ENCODE results near the gene ARMC12.

The ARMC12 gene

GRCh38 chr6:35698858-35699257 lies 38.0 kb upstream of the ARMC12 start:
- Histone ChIP-seq H3K36me3 (ENCODE audit: control insufficient read depth, low read length) (no peaks in the 10 kb centered on the region), H3K4me3 (ENCODE audit: low read length) (no peak overlapping the region), H4K20me1 (ENCODE audit: control insufficient read depth, insufficient read depth, low read depth, low read length) (no peaks in the 10 kb centered on the region), H3K79me2 (ENCODE audit: control insufficient read depth, low read length) (no peaks in the 10 kb centered on the region), H3K9me3 (ENCODE audit: control insufficient read depth, insufficient read depth, low read length) (peaks cover 3% of the 10 kb centered on the region; the same call in 1 of the 2 replicates), H3K4me1 (ENCODE audit: control insufficient read depth, low read length) (0 out of 2 replicates have a peak, but pooled peaks cover 3% of the 10 kb centered on the region), H3K27me3 (ENCODE audit: control insufficient read depth, low read length) (no peaks in the 10 kb centered on the region), H3F3A (ENCODE audit: control insufficient read depth, insufficient read depth) (no peaks in the 10 kb centered on the region), H3K27ac (ENCODE audit: low read depth, low read length) (no peak overlapping the region), H3K4me2 (ENCODE audit: low read length) (no peak overlapping the region), H3K9me2 (replicated peaks; ENCODE audit: control insufficient read depth, low read length) (no peaks in the 10 kb centered on the region)
- TF ChIP-seq, protein P1, sequence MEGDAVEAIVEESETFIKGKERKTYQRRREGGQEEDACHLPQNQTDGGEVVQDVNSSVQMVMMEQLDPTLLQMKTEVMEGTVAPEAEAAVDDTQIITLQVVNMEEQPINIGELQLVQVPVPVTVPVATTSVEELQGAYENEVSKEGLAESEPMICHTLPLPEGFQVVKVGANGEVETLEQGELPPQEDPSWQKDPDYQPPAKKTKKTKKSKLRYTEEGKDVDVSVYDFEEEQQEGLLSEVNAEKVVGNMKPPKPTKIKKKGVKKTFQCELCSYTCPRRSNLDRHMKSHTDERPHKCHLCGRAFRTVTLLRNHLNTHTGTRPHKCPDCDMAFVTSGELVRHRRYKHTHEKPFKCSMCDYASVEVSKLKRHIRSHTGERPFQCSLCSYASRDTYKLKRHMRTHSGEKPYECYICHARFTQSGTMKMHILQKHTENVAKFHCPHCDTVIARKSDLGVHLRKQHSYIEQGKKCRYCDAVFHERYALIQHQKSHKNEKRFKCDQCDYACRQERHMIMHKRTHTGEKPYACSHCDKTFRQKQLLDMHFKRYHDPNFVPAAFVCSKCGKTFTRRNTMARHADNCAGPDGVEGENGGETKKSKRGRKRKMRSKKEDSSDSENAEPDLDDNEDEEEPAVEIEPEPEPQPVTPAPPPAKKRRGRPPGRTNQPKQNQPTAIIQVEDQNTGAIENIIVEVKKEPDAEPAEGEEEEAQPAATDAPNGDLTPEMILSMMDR (IDR thresholded peaks at IDR 0.05; ENCODE audit: low read depth, low read length, poor library complexity, severe bottlenecking) = no peak
- no peak for TF ChIP-seq EZH2phosphoT487 (IDR thresholded peaks at IDR 0.05; ENCODE audit: borderline replicate concordance, low read length)

GRCh38 chr6:35703554-35703953 lies 33.3 kb upstream of the ARMC12 start:
- Histone ChIP-seq H3K79me2 (ENCODE audit: control insufficient read depth, low read length) (no peaks in the 10 kb centered on the region), H3K4me2 (ENCODE audit: low read length) (no peak overlapping the region), H4K20me1 (ENCODE audit: control insufficient read depth, insufficient read depth, low read depth, low read length) (no peaks in the 10 kb centered on the region), H3K4me1 (ENCODE audit: control insufficient read depth, low read length) (0 out of 2 replicates have a peak, but pooled peaks cover 3% of the 10 kb centered on the region), H3K9me2 (replicated peaks; ENCODE audit: control insufficient read depth, low read length) (no peaks in the 10 kb centered on the region), H3F3A (ENCODE audit: control insufficient read depth, insufficient read depth) (0 out of 2 replicates have a peak, but pooled peaks cover 3% of the 10 kb centered on the region), H3K9me3 (ENCODE audit: control insufficient read depth, insufficient read depth, low read length) (peaks cover 4% of the 10 kb centered on the region; the same call in 1 of the 2 replicates), H3K27ac (ENCODE audit: low read depth, low read length) (no peak overlapping the region), H3K27me3 (ENCODE audit: control insufficient read depth, low read length) (no peaks in the 10 kb centered on the region), H3K36me3 (ENCODE audit: control insufficient read depth, low read length) (no peaks in the 10 kb centered on the region), H3K4me3 (ENCODE audit: low read length) (no peak overlapping the region)
- TF ChIP-seq, protein P1 (IDR thresholded peaks at IDR 0.05; ENCODE audit: low read depth, low read length, poor library complexity, severe bottlenecking) = no peak
- no peak for TF ChIP-seq EZH2phosphoT487 (IDR thresholded peaks at IDR 0.05; ENCODE audit: borderline replicate concordance, low read length)

DNA sequence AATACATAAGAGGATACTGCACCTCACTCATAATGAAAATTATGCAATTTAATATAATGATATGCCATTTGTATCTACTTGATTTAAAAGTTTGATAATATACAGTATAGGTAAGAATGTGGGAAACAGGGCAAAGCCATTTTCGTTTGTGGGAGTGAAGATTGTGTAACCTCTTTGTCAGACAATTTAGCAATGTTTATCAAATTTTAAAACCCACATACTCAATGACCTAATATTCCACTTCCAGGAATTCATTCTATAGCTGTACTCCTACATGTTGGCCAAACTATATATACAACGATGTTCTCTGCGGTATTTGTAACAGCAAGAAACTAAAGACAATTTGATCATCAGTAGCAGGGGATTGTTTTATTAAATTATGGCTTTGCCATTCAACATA lies 30.4 kb upstream of the ARMC12 start:
- no peaks in the 10 kb centered on the region for H3K79me2 ChIP-seq (ENCODE audit: control insufficient read depth, low read length)
- 0 out of 2 replicates have a peak, but pooled peaks cover 3% of the 10 kb centered on the region for H3K4me1 ChIP-seq (ENCODE audit: control insufficient read depth, low read length)
- no peak overlapping the region for H3K4me2 ChIP-seq (ENCODE audit: low read length)
- no peaks in the 10 kb centered on the region for H4K20me1 ChIP-seq (ENCODE audit: control insufficient read depth, insufficient read depth, low read depth, low read length)
- peaks cover 4% of the 10 kb centered on the region; the same call in 1 of the 2 replicates for H3K9me3 ChIP-seq (ENCODE audit: control insufficient read depth, insufficient read depth, low read length)
- no peak for TF ChIP-seq EZH2phosphoT487 (IDR thresholded peaks at IDR 0.05; ENCODE audit: borderline replicate concordance, low read length)
- TF ChIP-seq, protein P1 (IDR thresholded peaks at IDR 0.05; ENCODE audit: low read depth, low read length, poor library complexity, severe bottlenecking) = no peak
- H3F3A ChIP-seq (ENCODE audit: control insufficient read depth, insufficient read depth) = 0 out of 2 replicates have a peak, but pooled peaks cover 5% of the 10 kb centered on the region
- H3K27ac ChIP-seq (ENCODE audit: low read depth, low read length) = no peak overlapping the region
- H3K4me3 ChIP-seq (ENCODE audit: low read length) = no peak overlapping the region
- H3K9me2 ChIP-seq (replicated peaks; ENCODE audit: control insufficient read depth, low read length) = no peaks in the 10 kb centered on the region
- H3K27me3 ChIP-seq (ENCODE audit: control insufficient read depth, low read length) = no peaks in the 10 kb centered on the region
- no peaks in the 10 kb centered on the region for H3K36me3 ChIP-seq (ENCODE audit: control insufficient read depth, low read length)
